Fibroblast of gingiva (primary cell): ENCODE results near the gene TOGARAM2.
"Not testable (repeated sequence)": the region's sequence is repeated elsewhere in the genome, so short reads cannot be mapped to it uniquely, and the experiment has no call there.

ENCODE experiments used
- DNase-seq: peaks from one replicate; pipeline ENCODE4 v3.0.0-alpha.2; 2011; ENCODE audit warnings: low read depth

Gene TOGARAM2

DNA sequence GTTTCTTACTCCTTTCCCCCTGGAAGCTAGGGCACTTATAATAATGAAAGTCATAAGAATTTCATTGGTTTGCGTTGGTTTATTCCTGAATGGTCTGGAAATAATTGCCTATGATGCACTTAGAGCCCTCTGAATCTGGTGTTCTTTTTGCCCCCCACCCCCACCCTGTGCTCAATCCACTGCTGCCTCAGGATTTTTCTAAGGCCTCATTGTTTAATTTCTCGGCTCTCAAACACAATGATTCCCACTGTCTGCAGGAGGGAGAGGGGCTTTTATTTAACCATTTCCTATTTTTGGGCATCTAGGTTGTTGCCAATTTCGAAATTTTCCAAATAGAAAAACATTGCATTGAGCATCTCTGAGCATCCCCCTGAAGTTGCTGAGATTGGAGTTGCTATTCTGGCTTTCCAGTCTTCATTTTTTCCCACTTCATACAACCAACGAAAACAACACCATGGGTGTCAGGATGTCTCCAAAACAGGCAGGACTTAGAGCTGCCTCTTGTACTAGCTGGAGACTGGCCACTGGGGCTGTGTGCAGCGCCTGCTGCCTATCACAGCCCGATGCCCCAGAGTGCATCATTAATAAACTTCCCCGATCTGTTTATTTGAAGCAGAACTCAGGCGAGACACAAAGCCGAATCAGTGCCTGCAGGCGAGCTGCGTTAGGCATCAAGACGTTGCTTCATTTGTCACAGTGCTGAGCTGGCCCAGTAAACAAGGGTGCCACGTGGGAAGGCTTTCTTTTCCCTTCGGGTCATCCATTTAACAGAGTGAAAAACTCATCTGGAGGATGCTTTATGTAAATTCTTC is 95.0 kb downstream of the TOGARAM2 start:
- DNase-seq, result peak; percentile 79

DNA sequence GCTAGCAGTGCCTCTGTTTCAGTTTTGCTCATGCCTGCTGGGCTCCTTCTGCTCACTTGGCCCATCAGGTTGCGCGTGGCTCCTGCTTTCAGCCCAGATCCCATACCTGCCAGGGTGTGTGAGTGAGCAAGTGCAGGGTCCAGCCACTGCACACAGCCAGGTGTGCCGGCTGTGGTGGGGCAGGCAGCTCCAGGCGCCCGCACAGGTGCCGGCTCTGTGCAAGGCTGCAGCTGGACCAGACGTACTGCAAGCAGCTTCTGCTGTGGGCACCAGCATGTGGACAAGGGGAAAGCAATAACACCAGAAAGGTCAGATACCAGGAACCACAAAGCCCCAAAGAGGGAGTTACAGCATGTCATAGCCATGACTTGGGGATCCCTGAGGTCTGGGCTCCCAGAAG is 98.8 kb downstream of the TOGARAM2 start:
- DNase-seq, result no peak

DNA sequence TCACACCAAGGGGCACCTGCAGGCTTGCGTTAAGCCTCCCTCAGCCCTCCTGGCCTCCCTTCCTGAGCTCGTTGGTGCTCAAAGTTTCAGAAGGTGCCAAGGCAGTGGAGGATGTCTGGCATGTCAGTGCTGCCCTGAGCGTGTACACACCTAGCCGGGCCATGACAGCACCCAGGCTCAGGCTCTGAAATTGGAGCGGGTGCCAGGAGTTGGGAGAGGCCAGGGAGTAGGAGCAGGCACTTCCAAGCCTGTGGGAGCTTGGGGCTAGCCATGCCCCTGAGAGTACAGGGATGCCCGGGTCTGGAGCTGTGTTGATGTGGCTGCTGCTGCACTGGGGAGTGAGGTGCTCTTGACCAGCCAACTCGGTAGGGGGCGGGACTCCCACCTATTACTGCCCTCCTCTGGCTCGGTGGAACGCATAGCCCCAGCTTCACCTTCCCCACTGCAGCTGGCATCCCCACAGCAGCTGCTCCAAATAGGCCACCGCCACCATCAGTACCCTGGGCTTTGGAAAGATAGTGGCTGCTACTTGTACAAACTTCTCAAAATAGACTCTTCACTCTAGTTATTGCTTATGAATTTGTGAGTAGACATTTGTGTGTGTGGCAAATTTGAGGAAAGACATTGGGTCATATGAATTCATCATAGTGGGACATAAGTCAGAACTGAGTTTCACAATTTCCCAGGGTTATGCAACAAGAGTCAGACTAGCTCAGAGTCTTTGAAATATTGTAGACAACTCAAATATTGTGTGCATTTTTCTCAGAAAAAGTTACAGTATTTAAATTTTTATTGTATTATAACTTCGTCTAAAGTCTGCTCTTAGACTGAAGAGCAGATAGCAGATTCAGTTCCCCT is 100.0 kb downstream of the TOGARAM2 start:
- DNase-seq, result peak; percentile 68

DNA sequence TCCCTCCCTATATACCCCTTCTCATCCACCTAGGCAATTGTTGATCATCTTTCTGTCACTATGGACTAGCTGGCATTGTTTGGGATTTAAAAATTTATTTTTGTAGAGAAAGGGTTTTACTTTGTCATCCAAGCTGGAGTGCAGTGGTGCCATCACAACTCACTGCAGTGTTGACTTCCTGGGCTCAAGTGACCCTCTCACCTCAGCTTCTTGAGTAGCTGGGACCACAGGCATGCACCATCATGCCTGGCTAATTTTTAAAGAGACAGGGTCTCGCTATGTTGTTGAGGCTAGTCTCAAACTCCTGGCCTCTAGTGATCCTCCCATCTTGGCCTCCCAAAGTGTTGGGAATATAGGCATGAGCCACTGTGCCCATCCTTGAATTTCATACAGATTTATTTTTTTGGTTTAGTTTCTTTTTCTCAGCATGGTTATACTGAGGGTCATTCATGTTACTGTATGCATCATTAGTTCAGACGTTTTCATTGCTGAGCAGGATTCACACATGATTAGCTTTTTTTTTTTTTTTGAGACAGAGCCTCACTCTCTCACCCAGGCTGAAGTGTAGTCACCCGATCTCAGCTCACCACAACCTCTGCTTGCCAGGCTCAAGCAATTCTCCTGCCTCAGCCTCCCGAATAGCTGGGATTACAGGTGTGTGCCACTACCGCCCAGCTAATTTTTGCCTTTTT is 101.9 kb downstream of the TOGARAM2 start:
- DNase-seq, result no peak

DNA sequence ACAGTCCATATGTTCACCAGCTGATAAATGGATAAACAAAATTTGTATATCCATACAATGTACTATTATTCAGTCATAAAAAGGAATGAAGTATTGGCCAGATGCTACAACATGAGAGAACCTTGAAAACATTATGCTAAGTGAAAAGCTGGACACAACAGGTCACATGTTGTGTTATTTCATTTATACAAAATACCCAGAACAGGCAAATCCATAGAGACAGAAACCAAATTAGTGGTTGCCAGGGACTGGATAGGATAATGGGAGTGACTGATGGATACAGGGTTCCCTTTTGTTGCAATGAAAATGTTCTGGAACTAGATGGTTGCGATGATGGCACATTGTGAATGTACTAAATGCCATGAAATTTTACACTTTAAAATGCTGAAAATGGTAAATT is 103.5 kb downstream of the TOGARAM2 start:
- no peak for DNase-seq

DNA sequence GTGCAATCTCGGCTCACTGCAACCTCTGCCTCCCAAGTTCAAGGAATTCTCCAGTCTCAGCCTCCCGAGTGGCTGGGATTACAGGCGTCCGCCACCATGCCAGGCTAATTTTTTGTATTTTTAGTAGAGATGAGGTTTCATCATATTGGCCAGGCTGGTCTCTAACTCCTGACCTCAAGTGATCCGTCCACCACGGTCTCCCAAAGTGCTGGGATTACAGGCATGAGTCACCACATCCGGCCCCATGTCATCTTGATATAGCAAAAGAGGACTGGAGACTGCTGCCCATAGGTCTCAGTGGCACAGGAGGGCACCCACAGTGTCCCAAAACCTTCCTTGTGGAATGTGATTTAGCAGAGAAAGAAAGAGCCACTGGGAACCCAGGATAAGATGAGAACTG is 109.2 kb downstream of the TOGARAM2 start:
- not testable (repeated sequence) for DNase-seq

DNA sequence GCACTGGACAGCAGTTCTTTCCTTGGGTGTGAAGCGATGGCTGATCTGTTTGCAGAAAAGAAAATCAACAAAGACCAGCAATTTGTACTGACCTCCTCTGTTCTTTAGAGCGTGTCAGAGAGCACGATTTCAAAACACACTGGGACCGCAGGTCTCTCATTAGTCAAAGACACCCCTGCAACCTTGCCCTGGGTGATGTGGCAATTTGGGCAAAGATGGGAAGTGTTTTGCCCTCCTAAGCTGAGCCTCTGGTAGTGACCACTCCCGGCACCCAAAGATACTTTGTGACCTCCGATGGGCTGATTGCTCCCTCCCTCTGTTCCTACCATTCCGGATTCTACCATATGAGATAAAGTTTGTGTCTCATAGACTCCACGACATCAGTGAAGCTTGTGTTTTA is 115.9 kb downstream of the TOGARAM2 start:
- no peak for DNase-seq

DNA sequence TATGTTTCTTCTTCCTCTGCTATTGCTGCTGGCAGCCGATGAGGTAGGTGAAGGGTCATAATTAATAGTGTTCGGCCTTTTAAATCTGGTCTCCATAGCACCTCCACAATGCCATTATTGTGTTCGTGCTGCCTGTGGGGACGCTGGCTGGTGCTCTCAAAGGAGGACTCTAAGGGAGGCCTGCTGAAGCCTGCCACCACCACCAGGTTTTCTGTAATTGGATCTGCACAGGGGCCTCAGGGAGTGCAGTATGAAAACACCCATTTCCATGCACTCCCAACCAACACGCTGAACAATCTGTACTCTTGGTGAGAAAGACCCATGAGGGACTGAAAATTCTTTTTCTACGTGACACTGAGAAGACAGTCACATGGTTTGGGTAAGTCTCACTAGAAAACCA is 116.5 kb downstream of the TOGARAM2 start:
- no peak for DNase-seq

DNA sequence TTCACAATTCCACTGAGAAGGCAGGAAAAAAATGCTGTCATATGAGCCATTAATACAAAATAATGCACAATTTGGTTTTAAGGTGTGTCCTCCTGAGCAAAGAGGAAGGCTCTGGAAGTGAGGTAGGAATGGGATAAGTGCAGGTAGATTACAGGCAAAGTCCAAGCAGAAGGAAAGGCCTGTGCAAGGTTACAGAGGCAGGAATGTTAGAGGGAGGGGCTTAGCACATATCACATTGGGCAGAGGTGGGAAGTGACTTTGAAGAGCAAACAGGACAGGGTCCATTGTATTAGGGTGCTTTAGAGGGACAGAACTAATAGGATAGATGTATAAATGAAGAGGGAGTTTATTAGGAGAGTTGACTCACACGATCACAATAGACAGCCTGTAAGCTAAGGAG is 119.5 kb downstream of the TOGARAM2 start:
- DNase-seq, result no peak
